Gastrocnemius medialis (tissue), 4 donors: ENCODE measurements around the gene CSNK1G1.

Experiments used
- CTCF ChIP-seq, 5 experiments: fragments of 450-650 bp in 3 of 5; fragments of 200-600 bp in 2 of 5; sonication (generic) in 2 of 5; IDR thresholded peaks in 4 of 5; conservative IDR thresholded peaks in 1 of 5; 1 replicate in 4 of 5; 2 replicates in 1 of 5; pipeline ENCODE4 v1.5.1; 2016 to 2019; ENCODE audit warnings: antibody characterized with exemption in 5 of 5, mild to moderate bottlenecking in 3 of 5, moderate library complexity in 3 of 5
- POLR2A ChIP-seq, 2 donors: fragments of 450-650 bp; IDR thresholded peaks; one replicate each; pipeline ENCODE4 v1.6.1; 2017; ENCODE audit warnings: antibody characterized with exemption in 2 of 2, mild to moderate bottlenecking in 2 of 2, moderate library complexity in 2 of 2

- TF ChIP-seq CTCF (IDR thresholded peaks at IDR 0.05 in 4 of 5, conservative IDR thresholded peaks at IDR 0.05 in 1 of 5) (no peak), POLR2A (IDR thresholded peaks at IDR 0.05) (no peak)
These were observed 12.1 kb downstream of the CSNK1G1 start for GRCh38 chr15:64343841-64344240.
